ENCODE measurements around the gene TRABD2A.

TRABD2A gene

DNA sequence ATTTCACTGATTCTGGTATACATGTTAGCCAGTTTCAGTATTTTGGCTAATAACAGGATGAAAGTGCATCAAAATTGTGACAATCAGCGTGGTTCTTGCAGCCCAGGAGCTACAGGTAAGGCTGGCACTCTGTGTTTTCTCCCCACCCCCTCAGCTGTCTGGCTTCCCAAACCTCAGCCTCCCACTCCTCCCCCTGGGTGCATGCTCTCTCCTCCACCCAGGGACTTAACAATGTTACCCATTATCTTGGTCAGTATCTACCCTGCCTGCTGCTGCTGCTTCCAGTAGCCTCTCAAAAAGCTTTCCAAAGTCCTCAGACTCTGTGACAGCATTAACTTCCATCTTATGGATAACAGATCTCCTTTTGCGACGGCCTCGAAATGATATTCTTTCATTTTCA, 41.0 kb downstream of the TRABD2A start:
- TF ChIP-seq POLR2AphosphoS5 (IDR thresholded peaks at IDR 0.05; ENCODE audit: low read depth) (no peak), SPI1 (IDR thresholded peaks at IDR 0.05; ENCODE audit: borderline replicate concordance, low read depth) (no peak), GABPA (IDR thresholded peaks at IDR 0.05; ENCODE audit: low read depth) (no peak)
- TF ChIP-seq, protein P1, sequence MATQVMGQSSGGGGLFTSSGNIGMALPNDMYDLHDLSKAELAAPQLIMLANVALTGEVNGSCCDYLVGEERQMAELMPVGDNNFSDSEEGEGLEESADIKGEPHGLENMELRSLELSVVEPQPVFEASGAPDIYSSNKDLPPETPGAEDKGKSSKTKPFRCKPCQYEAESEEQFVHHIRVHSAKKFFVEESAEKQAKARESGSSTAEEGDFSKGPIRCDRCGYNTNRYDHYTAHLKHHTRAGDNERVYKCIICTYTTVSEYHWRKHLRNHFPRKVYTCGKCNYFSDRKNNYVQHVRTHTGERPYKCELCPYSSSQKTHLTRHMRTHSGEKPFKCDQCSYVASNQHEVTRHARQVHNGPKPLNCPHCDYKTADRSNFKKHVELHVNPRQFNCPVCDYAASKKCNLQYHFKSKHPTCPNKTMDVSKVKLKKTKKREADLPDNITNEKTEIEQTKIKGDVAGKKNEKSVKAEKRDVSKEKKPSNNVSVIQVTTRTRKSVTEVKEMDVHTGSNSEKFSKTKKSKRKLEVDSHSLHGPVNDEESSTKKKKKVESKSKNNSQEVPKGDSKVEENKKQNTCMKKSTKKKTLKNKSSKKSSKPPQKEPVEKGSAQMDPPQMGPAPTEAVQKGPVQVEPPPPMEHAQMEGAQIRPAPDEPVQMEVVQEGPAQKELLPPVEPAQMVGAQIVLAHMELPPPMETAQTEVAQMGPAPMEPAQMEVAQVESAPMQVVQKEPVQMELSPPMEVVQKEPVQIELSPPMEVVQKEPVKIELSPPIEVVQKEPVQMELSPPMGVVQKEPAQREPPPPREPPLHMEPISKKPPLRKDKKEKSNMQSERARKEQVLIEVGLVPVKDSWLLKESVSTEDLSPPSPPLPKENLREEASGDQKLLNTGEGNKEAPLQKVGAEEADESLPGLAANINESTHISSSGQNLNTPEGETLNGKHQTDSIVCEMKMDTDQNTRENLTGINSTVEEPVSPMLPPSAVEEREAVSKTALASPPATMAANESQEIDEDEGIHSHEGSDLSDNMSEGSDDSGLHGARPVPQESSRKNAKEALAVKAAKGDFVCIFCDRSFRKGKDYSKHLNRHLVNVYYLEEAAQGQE (IDR thresholded peaks at IDR 0.05; ENCODE audit: insufficient replicate concordance, low read depth), result no peak
- TF ChIP-seq, protein P2, sequence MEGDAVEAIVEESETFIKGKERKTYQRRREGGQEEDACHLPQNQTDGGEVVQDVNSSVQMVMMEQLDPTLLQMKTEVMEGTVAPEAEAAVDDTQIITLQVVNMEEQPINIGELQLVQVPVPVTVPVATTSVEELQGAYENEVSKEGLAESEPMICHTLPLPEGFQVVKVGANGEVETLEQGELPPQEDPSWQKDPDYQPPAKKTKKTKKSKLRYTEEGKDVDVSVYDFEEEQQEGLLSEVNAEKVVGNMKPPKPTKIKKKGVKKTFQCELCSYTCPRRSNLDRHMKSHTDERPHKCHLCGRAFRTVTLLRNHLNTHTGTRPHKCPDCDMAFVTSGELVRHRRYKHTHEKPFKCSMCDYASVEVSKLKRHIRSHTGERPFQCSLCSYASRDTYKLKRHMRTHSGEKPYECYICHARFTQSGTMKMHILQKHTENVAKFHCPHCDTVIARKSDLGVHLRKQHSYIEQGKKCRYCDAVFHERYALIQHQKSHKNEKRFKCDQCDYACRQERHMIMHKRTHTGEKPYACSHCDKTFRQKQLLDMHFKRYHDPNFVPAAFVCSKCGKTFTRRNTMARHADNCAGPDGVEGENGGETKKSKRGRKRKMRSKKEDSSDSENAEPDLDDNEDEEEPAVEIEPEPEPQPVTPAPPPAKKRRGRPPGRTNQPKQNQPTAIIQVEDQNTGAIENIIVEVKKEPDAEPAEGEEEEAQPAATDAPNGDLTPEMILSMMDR (IDR thresholded peaks at IDR 0.05; ENCODE audit: insufficient read depth, low read length), result no peak

DNA sequence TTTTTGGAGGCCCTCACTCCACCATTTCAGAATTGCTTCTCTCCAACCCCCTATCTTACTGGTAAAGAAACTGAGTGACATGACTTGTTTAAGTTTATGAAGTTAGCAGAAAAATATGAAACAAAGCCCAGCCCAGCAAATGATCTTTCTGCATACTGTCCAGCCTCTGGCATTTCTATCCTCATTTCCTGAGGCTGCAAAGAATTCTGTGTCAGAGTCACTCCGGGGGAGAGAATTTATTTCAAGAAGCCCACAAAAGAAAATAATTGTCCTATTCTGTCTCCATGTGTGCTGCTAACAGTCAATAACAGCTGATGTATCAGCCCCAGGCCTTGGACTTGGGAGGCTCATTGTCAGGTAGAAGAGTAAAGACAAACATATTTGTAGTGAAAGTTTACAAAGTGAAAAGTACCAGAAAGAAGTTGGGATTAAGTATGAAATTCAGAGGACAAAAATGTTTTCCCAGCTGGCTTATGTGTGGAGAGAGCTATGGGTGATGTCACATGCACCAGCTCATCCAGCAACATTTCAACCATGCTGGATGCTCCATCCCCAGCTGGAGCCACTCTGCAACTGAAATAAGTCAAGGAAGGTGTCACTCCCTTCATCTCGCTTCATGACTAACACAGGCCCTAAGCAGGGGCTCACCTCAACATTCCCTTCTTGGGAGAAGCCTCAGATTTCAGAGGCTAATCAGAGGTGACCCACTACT, 42.3 kb downstream of the TRABD2A start:
- no peaks in the 10 kb centered on the region for H3K27me3 ChIP-seq (ENCODE audit: insufficient read depth, poor library complexity, severe bottlenecking)
- H3K4me3 ChIP-seq (replicated peaks; ENCODE audit: insufficient read depth, low read length), result no peak overlapping the region
- H3K27ac ChIP-seq (replicated peaks), result no peak overlapping the region
- TF ChIP-seq GABPA (IDR thresholded peaks at IDR 0.05; ENCODE audit: low read depth) (no peak), SPI1 (IDR thresholded peaks at IDR 0.05; ENCODE audit: borderline replicate concordance, low read depth) (no peak), POLR2AphosphoS5 (IDR thresholded peaks at IDR 0.05; ENCODE audit: low read depth) (no peak)
- TF ChIP-seq, protein P1 (IDR thresholded peaks at IDR 0.05; ENCODE audit: insufficient replicate concordance, low read depth), result no peak
- TF ChIP-seq, protein P2 (IDR thresholded peaks at IDR 0.05; ENCODE audit: insufficient read depth, low read length), result no peak
- DNase-seq (ENCODE audit: low read depth in 1 of 2, low spot score in 1 of 2), result no peak

More for the DNA sequence above, 41.0 kb downstream of the TRABD2A start:
- H3K27ac ChIP-seq (replicated peaks), result no peak overlapping the region
- H3K27me3 ChIP-seq (ENCODE audit: insufficient read depth, poor library complexity, severe bottlenecking), result no peaks in the 10 kb centered on the region
- no peak for DNase-seq (ENCODE audit: low read depth in 1 of 2, low spot score in 1 of 2)
- no peak overlapping the region for H3K4me3 ChIP-seq (replicated peaks; ENCODE audit: insufficient read depth, low read length)

DNA sequence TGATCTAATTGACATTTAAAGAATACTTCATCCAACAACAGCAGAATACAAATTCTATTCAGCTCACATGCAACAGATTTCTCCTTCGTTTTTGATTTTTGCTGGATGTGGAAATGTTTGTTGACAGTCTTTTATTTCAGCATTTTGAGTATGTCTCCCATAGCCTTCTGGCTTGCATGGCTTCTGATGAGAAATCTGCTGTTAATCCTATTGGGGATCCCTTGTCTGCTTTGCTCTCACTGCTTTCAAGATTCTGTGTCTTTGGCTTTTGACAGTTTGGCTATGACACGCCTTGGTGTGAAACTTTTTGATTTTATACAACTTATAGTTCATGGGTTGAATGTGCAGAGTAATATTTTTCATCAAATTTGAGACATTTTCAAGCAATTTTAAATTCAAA, 44.7 kb downstream of the TRABD2A start:
- DNase-seq (ENCODE audit: low read depth in 1 of 2, low spot score in 1 of 2), result no peak
- TF ChIP-seq, protein P2 (IDR thresholded peaks at IDR 0.05; ENCODE audit: insufficient read depth, low read length), result no peak
- TF ChIP-seq POLR2AphosphoS5 (IDR thresholded peaks at IDR 0.05; ENCODE audit: low read depth), result no peak
- TF ChIP-seq, protein P1 (IDR thresholded peaks at IDR 0.05; ENCODE audit: insufficient replicate concordance, low read depth), result no peak
- H3K27me3 ChIP-seq (ENCODE audit: insufficient read depth, poor library complexity, severe bottlenecking), result no peaks in the 10 kb centered on the region
- no peak overlapping the region for H3K27ac ChIP-seq (replicated peaks)
- H3K4me3 ChIP-seq (replicated peaks; ENCODE audit: insufficient read depth, low read length), result no peak overlapping the region
